HG03558 (cell line): ENCODE results near the gene ZNF695.
A peak's percentile ranks its signal among the peaks of the same experiment; 100 is the strongest.

Experiments
- ATAC-seq: cut with Tn5 transposase; IDR thresholded peaks from one replicate; pipeline ENCODE4 v1.9.1; 2021; ENCODE audit warnings: moderate number of reproducible peaks; ENCODE audit not compliant: unreplicated experiment; ENCODE audit errors: extremely low read depth

ZNF695 gene

DNA sequence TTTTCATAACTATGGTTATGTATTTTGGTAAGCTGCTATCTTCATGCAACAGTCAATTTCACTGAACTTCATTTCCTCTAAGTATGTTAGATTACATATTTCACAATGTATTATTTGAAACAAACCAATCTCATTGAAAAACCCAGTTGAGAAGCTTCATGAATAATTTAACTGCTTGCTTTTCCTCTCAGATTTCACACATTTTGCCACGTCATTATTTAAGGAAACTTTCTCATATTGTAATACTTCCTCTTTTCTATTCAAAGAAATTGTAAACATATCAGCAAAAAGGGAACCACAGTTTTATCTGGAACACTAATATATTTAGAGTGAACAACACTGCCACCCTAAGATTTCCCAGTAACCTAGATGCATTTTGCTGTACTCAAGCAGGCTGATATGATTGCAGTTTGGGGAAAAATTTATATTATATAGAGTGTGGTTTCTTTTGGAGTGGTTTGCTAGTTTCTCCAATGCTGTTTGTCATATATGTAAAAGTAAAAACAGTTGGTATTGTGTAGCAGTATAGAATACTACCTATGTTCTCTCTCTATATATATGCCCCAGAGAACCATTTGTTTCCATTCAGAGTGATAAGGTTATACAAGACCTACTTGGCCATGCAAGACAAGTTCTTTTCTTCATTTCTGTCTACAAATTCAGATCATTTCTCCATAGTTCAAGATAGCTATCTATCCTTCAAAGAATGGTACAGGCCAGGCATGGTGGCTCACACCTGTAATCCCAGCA lies 47.7 kb downstream of the ZNF695 start:
- peak; percentile 42 for ATAC-seq

DNA sequence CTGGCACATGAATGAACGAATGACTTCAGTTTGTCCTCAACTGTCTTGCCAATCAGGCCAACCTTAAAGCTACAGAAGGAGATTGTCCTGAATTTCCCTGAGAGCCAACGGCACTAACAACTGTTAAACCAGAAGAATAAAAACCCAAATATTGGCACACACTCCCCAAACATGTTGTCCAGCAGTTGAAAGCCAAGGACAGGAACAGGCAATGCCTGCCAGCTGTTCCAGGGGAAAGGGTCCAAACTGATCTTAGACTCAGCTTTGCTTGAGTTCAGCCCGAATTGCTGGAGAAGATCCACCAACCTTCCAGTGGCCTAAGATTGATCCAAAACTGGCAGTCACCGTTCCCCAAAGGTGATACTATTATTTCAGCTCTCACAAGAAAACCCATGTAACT lies 53.7 kb downstream of the ZNF695 start:
- ATAC-seq: no peak

DNA sequence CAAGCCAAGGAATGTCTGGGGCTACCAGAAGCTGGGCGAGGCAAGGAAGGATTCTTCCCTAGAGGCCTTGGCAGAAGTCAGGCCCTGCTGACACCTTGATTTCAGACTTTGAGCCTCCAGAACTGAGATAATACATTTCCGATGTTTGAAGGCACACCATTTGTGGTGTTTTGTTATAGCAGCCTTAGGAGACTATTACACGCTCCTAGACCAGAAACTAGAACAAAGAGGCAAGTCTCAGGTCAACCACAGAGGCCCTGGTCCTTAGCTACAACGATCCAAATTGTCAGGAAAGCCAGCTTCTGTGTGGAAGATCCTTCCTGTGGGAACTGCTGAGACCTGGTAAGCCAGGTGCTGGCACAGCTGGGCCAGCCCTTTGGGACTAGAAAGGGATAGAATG lies 56.4 kb downstream of the ZNF695 start:
- ATAC-seq: no peak

DNA sequence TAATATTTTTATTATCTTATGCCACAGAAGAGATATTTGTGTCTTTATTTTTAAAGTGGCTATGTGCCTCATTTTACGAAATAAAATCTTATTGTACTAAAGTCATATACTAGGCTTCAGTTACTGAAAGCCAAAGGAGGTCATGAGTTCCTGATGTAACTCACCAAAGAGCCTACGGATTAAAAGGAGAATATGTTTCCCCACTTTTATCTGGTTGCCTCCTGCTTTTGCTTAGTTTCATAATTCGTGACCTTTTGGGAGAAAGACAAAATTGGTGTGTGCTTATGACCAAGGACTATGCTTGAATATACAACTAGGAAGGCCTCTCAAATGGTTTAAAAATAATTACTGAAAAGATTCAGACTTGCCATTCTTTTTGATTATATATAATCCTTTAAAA lies 57.9 kb downstream of the ZNF695 start:
- no peak for ATAC-seq

DNA sequence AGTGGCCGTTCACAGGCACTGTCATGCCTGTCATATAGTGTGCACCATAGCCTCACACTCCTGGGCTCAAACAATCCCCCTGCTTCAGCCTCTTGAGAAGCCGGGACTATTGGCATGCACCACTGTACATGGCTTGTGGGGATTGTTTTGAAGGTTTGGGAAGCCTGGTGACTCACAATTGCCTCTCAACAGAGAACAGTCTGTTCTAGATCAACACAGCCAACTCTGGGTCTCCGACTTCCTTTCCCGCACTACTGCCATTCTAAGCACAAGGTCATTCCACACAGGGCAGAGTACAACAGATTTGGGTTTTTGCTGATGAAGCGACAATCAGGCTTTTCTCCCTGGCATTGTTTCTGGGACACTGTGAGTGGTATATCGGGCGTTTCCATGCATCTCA lies 60.6 kb downstream of the ZNF695 start:
- no peak for ATAC-seq

DNA sequence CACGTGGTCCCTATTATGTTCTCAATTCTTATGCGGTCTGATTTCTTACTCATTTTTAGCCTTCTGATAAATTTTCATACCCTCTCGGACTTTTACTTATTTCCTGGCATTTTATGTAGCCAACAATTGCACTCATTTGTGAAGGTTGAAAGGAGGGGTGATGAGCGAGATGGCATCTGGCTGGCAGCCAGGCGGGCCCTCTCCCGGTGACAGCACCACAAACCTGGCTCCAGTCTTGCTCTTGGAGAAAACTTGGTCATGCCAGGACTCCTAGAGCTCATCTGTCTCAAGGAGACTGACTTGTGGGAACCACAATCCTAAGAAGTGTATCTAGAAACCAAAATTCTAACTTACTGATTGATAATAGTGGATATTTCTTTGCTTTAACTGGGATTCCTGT lies 61.5 kb downstream of the ZNF695 start:
- ATAC-seq: no peak
